Peyer's patch (tissue), 4 donors: ENCODE data around the gene OLFM2.

Source experiments
- CTCF ChIP-seq, 6 experiments: fragments of 450-650 bp in 4 of 6; fragments of 200-600 bp in 2 of 6; sonication (generic) in 1 of 6; IDR thresholded peaks; one replicate each; pipeline ENCODE4 v1.5.1; 2017 to 2019; ENCODE audit warnings: antibody characterized with exemption in 6 of 6, mild to moderate bottlenecking in 3 of 6, moderate library complexity in 1 of 6
- POLR2A ChIP-seq, 2 donors: fragments of 450-650 bp; IDR thresholded peaks; one replicate each; pipeline ENCODE4 v1.5.1; 2017; ENCODE audit warnings: antibody characterized with exemption in 2 of 2, mild to moderate bottlenecking in 2 of 2, moderate library complexity in 2 of 2

- no peak for TF ChIP-seq CTCF (IDR thresholded peaks at IDR 0.05)
- TF ChIP-seq POLR2A (IDR thresholded peaks at IDR 0.05): no peak
These were observed 24.7 kb downstream of the OLFM2 start for GRCh38 chr19:9911524-9912185.
